ENCODE data around the gene TRIM61.
"Not testable (repeated sequence)": the region's sequence is repeated elsewhere in the genome, so short reads cannot be mapped to it uniquely, and the experiment has no call there.

Gene TRIM61

DNA sequence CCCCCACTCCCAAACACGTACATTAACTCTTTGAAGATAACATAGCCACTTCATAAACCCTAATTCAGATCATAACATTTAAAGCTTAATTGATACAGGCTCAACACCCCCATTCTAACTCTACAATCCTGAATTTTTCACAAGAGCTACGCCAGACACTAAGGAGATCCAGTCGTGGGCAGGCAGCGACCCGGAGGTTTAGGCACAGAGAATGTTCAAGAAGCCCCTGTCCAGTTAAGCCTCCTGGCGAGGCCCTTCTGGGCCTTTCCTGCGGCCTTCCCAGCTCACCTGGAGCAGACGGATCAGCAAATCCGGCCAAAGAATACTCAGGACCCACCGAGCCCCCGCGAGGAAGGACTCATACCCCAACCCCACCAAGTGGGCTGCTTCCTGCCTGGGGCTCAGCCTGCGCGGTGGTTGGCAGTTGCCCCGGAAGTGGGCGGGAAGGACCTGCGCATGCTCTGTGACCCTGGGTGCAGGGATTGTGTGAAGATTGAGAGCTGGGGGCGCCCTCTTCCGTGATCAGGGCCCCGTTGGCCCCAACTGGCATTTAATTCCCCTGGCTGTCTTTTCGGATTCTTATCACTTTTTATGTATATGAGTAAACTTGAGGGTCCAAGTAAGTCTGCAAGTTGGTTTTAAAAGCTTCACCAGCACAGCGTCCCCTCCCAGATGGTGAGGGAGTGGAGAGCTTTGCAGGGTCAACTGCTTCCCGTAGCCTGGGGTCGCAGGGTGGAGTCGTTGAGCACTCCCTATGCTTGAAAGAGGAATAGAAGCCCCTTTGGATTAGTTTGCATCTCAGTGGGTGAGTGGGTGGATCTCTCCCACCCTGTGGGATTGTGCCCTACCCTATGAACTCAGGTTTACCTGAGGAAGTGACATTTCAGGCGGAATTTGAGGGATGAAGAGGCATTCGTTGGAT, at the start of gene TRIM61:
TSS of gene TRIM61 (minus strand) at position 415 of the 922 bp plus-strand sequence. CDS start 7,655 bp downstream, outside the sequence.
- peak; percentile 82 for DNase-seq

GRCh38 chr4:165025782-165026181, 48.3 kb upstream of the TRIM61 start:
- DNase-seq = not testable (repeated sequence)

GRCh38 chr4:165019995-165020394, 42.5 kb upstream of the TRIM61 start:
- DNase-seq = not testable (repeated sequence)

DNA sequence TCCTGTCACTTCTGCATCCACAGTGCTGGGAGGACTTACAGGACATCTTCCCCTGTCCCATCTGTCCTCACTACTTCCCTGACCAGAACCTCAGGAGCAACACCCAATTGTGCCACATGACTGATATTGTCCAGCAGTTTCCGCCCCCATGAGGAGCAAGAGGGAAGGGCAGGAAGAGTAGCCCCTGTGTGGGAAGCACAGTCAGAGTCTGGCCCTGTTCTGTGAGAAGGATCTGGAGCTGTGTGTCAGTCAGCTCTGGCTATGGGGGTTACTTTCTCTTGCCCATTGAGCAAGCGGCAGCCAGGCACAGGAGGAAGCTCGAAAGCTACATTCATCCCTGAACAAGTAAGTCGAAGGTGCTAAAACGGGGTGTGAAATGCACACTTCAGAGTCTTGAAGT, 39.5 kb upstream of the TRIM61 start:
- no peak for DNase-seq

- DNase-seq = no peak
Measured at GRCh38 chr4:165013691-165014090, 36.2 kb upstream of the TRIM61 start.

- no peak for DNase-seq
Measured at GRCh38 chr4:165011403-165011802, 33.9 kb upstream of the TRIM61 start.

- DNase-seq = no peak
Measured at GRCh38 chr4:165010991-165011390, 33.5 kb upstream of the TRIM61 start.

DNA sequence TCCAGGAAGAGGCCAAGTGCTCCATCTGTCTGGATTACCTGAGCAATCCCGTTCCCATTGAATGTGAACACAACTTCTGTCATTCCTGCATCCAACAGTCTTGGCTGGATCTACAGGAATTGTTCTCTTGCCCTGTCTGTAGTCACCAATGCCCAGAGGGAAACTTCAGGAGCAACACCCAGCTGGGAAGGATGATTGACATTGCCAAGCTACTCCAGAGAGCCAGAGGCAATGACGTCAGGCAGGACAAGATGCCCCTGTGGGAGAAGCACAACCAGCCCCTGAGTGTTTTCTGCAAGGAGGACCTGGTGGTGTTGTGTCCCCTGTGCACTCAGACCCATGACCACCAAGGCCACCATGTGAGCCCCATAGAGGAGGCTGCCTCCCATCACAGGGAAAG, 33.0 kb upstream of the TRIM61 start:
- DNase-seq = no peak

DNA sequence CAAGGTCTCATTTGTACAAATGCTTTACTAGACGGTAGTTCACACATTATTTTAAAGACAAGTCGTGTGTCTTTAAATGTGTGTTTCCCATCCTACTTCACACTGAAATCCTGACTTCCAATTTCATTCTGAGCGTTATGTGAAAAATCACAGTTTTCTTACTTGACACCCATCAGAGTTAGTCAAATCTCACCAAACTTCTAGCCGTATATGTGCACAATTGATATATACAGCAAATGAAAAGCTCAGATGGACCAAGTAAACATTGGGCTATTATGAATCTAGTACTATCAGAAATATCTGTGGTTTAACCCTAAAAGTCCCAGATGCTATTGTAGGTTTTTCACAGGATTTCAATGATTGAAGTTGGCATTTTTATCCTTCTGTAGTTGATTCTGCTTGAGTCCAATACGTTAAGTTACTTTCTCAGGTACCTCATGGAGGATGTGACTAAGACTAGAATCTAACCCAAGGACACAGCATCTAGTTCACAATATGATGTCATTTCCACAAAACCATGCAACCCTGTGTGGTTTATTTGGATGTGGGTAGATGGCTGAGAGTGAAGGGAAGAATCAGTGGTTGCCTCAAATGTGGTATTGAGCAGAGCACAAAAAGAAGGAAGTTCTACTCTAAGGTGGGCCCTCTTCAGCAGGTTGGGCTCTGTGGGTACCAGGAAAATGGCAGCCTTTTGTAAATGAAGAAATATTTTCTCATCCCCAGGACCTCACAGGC, 32.2 kb upstream of the TRIM61 start:
- no peak for DNase-seq

DNA sequence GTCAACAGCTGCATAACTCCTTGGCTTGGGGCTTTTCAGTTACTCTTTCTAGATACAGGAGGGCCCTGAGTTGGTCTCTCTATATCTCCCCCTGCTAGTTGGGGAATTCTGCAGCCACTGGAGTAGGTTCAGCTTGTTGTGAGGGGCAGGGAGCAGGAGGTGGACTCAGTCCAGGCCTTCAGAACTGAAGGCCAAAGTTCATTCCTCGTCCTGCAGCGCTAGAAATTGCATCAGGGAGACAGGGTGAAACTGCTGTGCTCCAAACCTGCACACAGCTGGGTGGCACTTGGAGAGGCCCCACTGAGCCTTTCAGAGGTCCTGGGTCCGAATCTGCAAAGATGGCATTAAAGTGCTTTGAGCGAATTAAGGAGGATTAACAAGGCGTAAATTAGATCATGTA, 29.4 kb upstream of the TRIM61 start:
- DNase-seq = no peak

DNA sequence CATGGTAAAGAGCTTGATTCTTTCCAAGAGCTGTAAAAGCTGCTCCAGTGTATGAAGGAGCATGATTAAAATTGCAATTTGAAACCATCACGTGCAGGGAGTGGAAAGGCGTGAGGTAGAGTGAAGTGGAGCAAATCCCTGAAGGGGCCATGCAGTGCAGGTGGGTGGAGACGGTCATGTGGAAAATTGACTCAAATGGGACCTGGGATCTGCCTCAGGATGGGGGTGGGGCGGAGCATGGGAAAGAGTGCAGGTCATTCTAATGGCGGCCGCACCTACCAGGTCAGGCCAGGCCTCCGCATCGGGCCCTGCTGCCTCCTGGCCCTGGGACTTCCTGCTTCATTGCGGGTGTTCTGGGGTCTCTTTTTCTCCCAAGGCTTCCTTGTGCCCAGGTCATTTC, 29.0 kb upstream of the TRIM61 start:
- no peak for DNase-seq

- DNase-seq = no peak
Measured at GRCh38 chr4:165005352-165005925, 28.0 kb upstream of the TRIM61 start.

GRCh38 chr4:165001957-165002356, 24.5 kb upstream of the TRIM61 start:
- not testable (repeated sequence) for DNase-seq

DNA sequence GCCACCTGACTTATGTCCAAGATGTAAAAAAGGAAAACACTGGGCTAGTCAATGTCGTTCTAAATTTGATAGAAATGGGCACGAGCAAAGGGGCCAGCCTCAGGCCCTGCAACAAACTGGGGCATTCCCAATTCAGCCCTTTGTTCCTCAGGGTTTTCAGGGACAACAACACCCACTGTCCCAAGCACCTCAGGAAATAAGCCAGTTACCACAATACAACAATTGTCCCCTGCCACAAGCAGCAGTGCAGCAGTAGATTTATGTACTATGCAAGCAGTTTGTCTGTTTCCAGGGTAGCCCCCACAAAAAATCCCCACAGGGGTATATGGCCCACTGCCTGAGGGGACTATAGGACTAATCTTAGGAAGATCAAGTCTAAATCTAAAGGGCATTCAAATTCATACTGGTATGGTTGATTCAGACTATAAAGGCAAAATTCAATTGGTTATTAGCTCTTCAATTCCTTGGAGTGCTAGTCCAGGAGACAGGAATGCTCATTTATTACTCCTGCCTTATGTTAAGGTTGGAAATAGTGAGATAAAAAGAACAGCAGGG, 21.1 kb upstream of the TRIM61 start:
- DNase-seq = not testable (repeated sequence)

- DNase-seq = no peak
Measured at GRCh38 chr4:164997941-164998340, 20.5 kb upstream of the TRIM61 start.

DNA sequence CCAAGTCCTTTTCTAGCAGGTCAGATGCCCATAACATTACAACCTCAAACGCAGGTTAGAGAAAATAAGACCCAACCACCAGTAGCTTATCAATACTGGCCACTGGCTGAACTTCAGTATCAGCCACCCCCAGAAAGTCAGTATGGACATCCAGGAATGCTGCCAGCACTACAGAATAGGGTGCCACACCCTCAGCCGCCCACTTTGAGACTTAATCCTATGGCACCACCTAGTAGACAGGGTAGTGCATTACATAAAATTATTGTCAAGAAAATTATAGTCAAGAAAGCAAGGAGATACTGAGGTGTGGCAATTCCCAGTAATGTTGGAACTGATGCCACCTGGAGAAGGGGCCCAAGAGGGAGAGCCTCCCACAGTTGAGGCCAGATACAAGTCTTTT, 19.9 kb upstream of the TRIM61 start:
- peak; percentile 9 for DNase-seq

DNA sequence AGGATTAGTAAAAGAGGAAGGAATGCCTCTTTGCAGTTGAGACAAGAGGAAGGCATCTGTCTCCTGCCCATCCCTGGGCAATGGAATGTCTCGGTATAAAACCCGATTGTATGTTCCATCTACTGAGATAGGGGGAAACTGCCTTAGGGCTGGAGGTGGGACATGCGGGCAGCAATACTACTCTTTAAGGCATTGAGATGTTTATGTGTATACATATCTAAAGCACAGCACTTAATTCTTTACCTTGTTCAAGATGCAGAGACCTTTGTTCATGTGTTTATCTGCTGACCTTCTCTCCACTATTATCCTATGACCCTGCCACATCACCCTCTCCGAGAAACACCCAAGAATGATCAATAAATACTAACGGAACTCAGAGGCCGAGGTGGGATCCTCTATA, 18.7 kb upstream of the TRIM61 start:
- not testable (repeated sequence) for DNase-seq

DNA sequence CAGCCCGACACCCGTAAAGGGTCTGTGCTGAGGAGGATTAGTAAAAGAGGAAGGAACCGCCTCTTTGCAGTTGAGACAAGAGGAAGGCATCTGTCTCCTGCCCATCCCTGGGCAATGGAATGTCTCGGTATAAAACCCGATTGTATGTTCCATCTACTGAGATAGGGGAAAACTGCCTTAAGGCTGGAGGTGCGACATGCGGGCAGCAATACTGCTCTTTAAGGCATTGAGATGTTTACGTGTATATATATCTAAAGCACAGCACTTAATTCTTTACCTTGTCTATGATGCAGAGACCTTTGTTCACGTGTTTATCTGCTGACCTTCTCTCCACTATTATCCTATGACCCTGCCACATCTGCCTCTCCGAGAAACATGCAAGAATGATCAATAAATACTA, 13.3 kb upstream of the TRIM61 start:
- DNase-seq = peak; percentile 42

GRCh38 chr4:164989471-164989870, 12.0 kb upstream of the TRIM61 start:
- DNase-seq = no peak

- DNase-seq = not testable (repeated sequence)
Measured at GRCh38 chr4:164971929-164972328, 5.5 kb downstream of the TRIM61 start.

DNA sequence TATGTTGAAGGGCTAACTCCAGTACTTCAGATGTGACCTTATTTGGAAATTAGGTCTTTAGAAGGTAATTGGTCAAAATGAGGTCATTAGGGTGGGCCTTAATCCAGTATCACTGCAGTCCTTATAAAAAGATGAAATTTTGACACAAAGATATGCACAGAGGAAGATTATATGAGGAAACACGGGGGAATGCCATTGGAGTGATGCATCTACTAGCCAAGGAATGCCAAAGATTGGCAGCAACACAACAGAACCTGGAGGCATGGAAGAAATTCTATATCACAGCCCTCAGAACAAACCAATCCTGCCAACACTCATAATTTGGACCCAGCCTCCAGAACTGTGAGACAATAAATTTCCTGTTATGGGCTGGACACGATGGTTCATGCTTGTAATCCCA, 17.6 kb downstream of the TRIM61 start:
- no peak for DNase-seq

- not testable (repeated sequence) for DNase-seq
Measured at GRCh38 chr4:164959421-164959820, 18.0 kb downstream of the TRIM61 start.

Data from MV-4-11 (cell line).